GM20000 (cell line): ENCODE results near the gene TPRG1.
A peak's percentile ranks its signal among the peaks of the same experiment; 100 is the strongest.

Source experiments
- DNase-seq: peaks from one replicate; pipeline ENCODE4 v3.0.0; 2012; ENCODE audit warnings: low spot score
- TF ChIP-seq, protein P1 (sequence below): IDR thresholded peaks from 2 replicates; pipeline ENCODE4 v1.5.1; 2012; ENCODE audit warnings: mild to moderate bottlenecking, control low read depth; ENCODE audit errors: extremely low read depth, missing control alignments

Gene TPRG1, protein sequence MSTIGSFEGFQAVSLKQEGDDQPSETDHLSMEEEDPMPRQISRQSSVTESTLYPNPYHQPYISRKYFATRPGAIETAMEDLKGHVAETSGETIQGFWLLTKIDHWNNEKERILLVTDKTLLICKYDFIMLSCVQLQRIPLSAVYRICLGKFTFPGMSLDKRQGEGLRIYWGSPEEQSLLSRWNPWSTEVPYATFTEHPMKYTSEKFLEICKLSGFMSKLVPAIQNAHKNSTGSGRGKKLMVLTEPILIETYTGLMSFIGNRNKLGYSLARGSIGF

DNA sequence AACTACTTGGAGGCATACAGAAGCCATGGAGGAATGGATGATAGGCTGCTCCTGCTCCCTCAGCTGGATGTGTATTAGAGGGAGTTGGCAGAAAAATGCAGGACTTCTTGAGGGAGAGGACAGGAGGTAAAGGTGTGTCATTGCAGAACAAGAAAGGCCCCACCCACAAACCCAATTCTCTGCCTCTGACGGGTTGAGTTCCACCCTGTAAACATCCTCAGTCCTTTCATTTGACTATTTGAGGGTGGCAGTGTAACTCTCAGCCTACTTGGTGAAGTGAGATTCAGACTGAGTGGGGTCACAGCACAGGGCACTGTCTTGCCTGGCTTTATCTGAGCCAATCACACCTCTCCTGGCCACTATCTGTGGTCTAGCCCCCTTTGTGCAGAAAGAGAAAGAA is at the start of gene TPRG1:
Gene TPRG1, plus strand, starts transcription at position 265 of the 400 bp plus-strand sequence. CDS start 35,414 bp downstream, outside the sequence.
- TF ChIP-seq, protein P1, sequence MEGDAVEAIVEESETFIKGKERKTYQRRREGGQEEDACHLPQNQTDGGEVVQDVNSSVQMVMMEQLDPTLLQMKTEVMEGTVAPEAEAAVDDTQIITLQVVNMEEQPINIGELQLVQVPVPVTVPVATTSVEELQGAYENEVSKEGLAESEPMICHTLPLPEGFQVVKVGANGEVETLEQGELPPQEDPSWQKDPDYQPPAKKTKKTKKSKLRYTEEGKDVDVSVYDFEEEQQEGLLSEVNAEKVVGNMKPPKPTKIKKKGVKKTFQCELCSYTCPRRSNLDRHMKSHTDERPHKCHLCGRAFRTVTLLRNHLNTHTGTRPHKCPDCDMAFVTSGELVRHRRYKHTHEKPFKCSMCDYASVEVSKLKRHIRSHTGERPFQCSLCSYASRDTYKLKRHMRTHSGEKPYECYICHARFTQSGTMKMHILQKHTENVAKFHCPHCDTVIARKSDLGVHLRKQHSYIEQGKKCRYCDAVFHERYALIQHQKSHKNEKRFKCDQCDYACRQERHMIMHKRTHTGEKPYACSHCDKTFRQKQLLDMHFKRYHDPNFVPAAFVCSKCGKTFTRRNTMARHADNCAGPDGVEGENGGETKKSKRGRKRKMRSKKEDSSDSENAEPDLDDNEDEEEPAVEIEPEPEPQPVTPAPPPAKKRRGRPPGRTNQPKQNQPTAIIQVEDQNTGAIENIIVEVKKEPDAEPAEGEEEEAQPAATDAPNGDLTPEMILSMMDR = no peak
- DNase-seq = no peak

DNA sequence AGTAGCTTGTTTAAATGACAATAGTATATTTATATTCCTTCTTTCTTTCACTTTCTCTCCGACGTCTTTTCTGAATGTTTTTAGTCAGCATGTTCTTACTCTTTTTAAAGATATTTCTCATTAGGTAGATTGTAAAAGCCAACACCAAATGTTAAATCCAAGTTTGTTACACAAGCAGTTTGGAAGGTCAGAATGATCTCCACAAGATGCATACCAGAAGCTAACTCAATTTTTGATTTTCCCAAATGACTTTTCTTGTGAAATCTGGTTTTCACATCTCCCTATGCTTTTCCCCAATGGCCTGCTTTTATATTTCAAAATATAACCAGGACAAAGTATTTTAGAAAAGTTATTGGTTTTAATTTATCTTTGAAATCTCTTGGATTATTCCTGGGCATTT is 49.7 kb upstream of the TPRG1 start:
- TF ChIP-seq, protein P1 = no peak
- no peak for DNase-seq

DNA sequence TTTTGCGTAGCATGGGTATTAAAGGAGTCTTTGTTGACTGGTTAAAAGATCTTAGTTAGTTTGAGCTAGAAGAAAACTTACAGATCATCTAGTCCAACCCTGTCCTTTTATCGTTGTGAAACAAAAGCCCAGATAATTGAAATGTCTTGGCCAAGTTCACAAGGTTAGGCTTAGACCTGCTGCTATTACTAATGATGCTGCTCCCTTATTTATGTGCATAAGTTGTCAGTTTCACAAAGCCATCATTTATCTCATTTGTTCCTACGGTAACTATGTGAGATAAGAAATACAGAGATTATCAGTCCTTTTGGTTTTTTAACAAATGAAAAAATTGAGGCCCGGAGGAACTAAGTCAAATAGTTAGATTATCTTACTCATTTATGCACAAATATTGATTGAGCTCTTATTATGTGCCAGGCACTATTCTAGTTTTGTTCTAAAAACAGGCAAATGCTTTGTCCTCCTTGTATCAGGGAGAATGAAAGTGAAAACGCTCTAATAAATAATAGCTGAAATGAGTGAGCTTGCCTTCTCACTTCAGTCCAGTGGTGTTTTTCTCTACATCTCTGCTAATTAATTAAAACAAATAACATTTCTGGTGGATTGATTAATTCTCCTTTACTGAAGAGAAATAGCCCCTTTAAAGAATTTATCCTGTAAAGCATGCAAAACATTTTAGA is 49.1 kb upstream of the TPRG1 start:
- no peak for DNase-seq
- TF ChIP-seq, protein P1 = no peak

DNA sequence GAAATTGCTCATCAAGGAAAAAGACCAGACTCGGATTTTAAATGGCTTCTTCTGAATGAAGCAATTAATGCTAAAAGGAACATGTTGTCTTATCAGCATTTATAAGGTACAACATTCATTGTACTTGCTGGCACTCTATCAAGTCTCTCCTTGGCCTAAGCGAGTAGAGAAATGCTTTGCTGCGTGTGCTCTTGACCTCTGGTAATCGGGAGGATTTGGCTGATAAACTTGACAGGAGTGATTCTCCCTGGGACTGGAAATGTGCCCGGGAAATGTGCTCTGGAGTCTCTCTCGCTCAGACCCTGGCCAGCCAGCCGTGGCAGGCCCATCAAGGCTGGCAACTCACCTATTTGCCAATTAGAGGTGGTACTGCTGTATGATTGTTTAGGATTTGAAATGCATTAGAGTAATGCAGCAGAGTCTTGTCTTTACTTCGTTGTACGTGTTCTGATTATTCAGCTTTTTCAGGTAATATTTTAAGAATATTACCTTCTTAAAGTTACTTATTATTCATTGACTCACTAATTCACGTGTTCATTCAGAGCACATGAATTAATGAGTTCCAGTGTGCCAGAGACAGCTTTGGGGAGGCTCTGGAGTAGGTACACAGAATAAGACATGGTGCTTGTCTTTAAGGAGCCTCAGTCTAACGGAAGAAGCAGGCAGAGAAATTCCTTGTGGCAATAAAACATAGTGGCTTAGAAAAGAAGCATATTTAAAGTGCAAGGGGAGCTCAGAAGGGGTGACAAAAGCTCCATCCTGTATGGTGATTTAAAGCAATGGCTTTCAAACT is 48.0 kb upstream of the TPRG1 start:
- DNase-seq = no peak
- TF ChIP-seq, protein P1 = no peak

DNA sequence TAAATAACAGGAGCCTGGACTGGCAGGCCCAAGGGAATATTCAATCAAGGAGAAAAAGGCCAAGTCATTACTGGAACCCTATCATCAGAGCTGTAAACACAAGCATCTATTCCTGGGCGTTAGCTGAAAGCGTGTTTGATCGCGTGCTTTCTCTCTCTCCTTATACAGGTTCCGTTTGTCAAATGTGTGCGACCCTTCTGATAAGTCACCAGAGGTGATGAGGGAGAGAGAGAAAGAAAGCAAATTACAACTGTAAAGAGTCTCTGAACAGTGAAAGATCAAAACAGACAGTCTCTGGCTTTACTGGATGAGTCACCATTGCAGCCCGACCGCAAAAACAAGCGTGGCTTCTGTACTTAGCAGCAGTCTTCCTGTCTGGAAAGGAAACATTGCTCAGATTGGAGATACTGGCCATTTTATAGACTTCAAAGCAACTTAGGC is 39.5 kb upstream of the TPRG1 start:
- TF ChIP-seq, protein P1 = no peak
- peak; percentile 38 for DNase-seq

DNA sequence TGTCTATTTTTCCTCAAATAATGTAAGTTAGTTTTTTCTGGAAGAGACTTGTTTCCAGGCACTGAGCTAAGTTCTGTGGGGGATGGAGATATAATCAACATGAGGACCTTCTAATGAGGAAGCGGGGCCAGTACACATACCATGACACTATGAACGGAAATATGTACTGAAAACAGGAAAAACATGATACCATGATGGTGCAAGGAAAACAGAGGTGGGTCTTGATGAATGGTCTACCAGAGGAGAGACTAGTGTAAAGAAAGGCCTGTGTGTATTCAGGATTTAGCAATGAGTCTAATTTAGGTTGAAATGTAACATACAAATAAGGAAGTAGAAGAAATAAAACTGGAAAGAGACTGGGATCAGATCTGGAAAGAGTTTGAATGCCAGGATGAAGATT is 38.9 kb upstream of the TPRG1 start:
- TF ChIP-seq, protein P1 = no peak
- DNase-seq = no peak

DNA sequence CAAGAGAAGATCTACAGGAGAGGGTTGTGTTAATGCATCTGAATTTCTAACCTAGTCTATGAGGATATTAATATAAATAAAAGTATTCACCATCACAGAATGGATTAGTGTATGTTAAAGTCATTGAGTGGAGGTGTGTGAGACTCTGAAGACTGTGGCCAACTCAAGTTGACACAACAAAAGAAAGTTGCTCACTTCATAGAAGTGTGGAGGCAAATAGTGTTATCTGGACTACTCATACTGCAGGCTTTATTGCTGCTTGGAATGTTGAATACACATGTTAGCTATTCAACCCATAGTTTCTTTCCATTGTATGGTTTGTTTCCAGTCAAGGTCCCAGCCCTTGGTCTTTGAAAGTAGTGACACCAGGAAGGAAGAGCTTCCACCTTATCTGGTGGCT is 38.0 kb upstream of the TPRG1 start:
- TF ChIP-seq, protein P1 = no peak
- DNase-seq = no peak
